NT2/D1 (cell line): ENCODE measurements around the gene TPD52L1.
"Not testable (repeated sequence)": the region's sequence is repeated elsewhere in the genome, so short reads cannot be mapped to it uniquely, and the experiment has no call there.

Experiments used
- DNase-seq: peaks from one replicate; pipeline ENCODE4 v3.0.0-alpha.2; 2011; ENCODE audit warnings: low read depth, low spot score
- H3K27me3 ChIP-seq: 2 replicates; pipeline ENCODE4 v1.6.0; 2011; ENCODE audit warnings: mild to moderate bottlenecking; ENCODE audit not compliant: insufficient read length, insufficient read depth
- H3K36me3 ChIP-seq: 2 replicates; pipeline ENCODE4 v1.6.1; 2011; ENCODE audit warnings: mild to moderate bottlenecking, low read length, mixed read lengths; ENCODE audit not compliant: insufficient read depth, insufficient read length
- H3K4me1 ChIP-seq: 2 replicates; pipeline ENCODE4 v1.5.1; 2011; ENCODE audit not compliant: insufficient read depth, insufficient read length
- H3K4me3 ChIP-seq: 2 replicates; pipeline ENCODE4 v1.5.1; 2011; ENCODE audit warnings: low read depth; ENCODE audit not compliant: insufficient read length
- H3K9ac ChIP-seq: 2 replicates; pipeline ENCODE4 v1.6.0; 2011; ENCODE audit warnings: low read depth; ENCODE audit not compliant: insufficient read length
- H3K9me3 ChIP-seq: 2 replicates; pipeline ENCODE4 v1.5.1; 2011; ENCODE audit warnings: mild to moderate bottlenecking, low read length; ENCODE audit not compliant: insufficient read depth
- SUZ12 ChIP-seq: IDR thresholded peaks from 2 replicates; pipeline ENCODE4 v1.6.1; 2011; ENCODE audit not compliant: insufficient read length, insufficient read depth; ENCODE audit errors: extremely low read depth
- YY1 ChIP-seq: IDR thresholded peaks from 2 replicates; pipeline ENCODE4 v1.6.1; 2011; ENCODE audit not compliant: insufficient read length, insufficient read depth
- ZNF274 ChIP-seq: IDR thresholded peaks from 2 replicates; pipeline ENCODE4 v1.6.1; 2011; ENCODE audit warnings: mild to moderate bottlenecking, low read depth, low read length

Gene TPD52L1

GRCh38 chr6:125155344-125155743, 1.8 kb downstream of the TPD52L1 start:
- H3K36me3 ChIP-seq, result no peaks in the 10 kb centered on the region
- H3K27me3 ChIP-seq, result peaks cover 33% of the 10 kb centered on the region
- no peaks in the 10 kb centered on the region for H3K4me1 ChIP-seq
- TF ChIP-seq SUZ12 (no peak), ZNF274 (no peak), YY1 (no peak)
- H3K9ac ChIP-seq, result no peak overlapping the region
- 0 out of 2 replicates have a peak, but pooled peaks cover 8% of the 10 kb centered on the region for H3K9me3 ChIP-seq
- no peak for DNase-seq
- H3K4me3 ChIP-seq, result no peak overlapping the region

- no peak for DNase-seq
- TF ChIP-seq SUZ12 (no peak), YY1 (no peak), ZNF274 (no peak)
Observed at GRCh38 chr6:125156496-125156895, 2.9 kb downstream of the TPD52L1 start.

DNA sequence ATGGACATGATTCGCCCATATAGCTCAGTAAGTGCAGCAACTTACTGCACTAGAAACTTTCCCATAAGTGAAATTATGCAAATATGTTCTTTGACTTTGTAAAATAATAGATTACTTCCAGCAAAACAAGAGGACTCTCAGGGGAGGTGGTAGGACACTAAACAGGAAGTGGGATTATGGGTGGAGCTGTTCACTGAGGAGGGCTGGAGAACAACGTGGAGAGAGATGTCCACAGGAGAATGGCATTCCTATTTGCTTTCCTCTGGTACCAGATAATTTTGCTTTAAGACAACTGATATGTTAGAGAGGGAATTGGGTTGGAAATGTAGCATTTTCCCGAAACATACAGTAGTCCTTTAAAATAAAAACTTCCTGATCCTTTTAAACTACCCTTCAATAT, 3.7 kb downstream of the TPD52L1 start:
- no peak for TF ChIP-seq YY1
- TF ChIP-seq ZNF274, result no peak
- no peak for TF ChIP-seq SUZ12
- DNase-seq, result no peak
- Histone ChIP-seq H3K4me1 (no peaks in the 10 kb centered on the region), H3K27me3 (peaks cover 33% of the 10 kb centered on the region), H3K4me3 (no peak overlapping the region), H3K36me3 (no peaks in the 10 kb centered on the region), H3K9ac (no peak overlapping the region), H3K9me3 (0 out of 2 replicates have a peak, but pooled peaks cover 8% of the 10 kb centered on the region)

More at GRCh38 chr6:125156496-125156895, 2.9 kb downstream of the TPD52L1 start:
- Histone ChIP-seq H3K9ac (no peak overlapping the region), H3K27me3 (peaks cover 33% of the 10 kb centered on the region), H3K4me1 (no peaks in the 10 kb centered on the region), H3K4me3 (no peak overlapping the region), H3K36me3 (no peaks in the 10 kb centered on the region), H3K9me3 (0 out of 2 replicates have a peak, but pooled peaks cover 8% of the 10 kb centered on the region)

DNA sequence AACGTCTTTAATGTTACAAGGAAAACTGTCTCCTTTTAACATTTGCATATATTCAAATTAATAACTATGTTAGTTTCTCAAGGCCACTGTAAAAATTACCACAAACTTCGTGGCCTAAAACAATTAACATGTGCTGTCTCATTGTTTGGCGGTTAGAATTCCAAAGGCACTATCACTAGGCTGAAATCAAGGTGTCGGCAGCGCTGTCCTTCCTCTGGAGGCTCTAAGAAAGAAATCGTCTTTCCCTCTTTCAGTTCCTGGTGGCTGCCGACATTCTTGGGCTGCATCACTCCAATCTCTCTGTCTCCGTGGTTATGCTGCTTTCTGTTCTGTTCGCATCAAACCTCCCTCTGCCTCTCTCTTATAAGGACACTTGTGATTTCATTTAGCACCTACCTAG, 4.2 kb downstream of the TPD52L1 start:
- no peak overlapping the region for H3K4me3 ChIP-seq
- no peaks in the 10 kb centered on the region for H3K36me3 ChIP-seq
- TF ChIP-seq ZNF274 (no peak), SUZ12 (no peak)
- no peaks in the 10 kb centered on the region for H3K4me1 ChIP-seq
- 0 out of 2 replicates have a peak, but pooled peaks cover 8% of the 10 kb centered on the region for H3K9me3 ChIP-seq
- no peak overlapping the region for H3K9ac ChIP-seq
- peaks cover 32% of the 10 kb centered on the region for H3K27me3 ChIP-seq
- no peak for DNase-seq

- H3K9me3 ChIP-seq, H3K27me3 ChIP-seq, H3K9ac ChIP-seq: not testable (repeated sequence)
Observed at GRCh38 chr6:125163339-125163738, 9.8 kb downstream of the TPD52L1 start.

GRCh38 chr6:125163811-125164210, 10.2 kb downstream of the TPD52L1 start:
- Histone ChIP-seq H3K27me3 (no peaks in the 10 kb centered on the region), H3K9ac (no peak overlapping the region), H3K36me3 (no peaks in the 10 kb centered on the region), H3K4me3 (no peak overlapping the region), H3K9me3 (0 out of 2 replicates have a peak, but pooled peaks cover 8% of the 10 kb centered on the region), H3K4me1 (no peaks in the 10 kb centered on the region)
- DNase-seq, result no peak
- TF ChIP-seq SUZ12 (no peak), ZNF274 (no peak), YY1 (no peak)

More at GRCh38 chr6:125163339-125163738, 9.8 kb downstream of the TPD52L1 start:
- not testable (repeated sequence) for H3K4me3 ChIP-seq, DNase-seq, H3K4me1 ChIP-seq, H3K36me3 ChIP-seq

GRCh38 chr6:125164696-125165095, 11.1 kb downstream of the TPD52L1 start:
- Histone ChIP-seq H3K27me3 (no peaks in the 10 kb centered on the region), H3K9ac (no peak overlapping the region), H3K4me3 (no peak overlapping the region), H3K4me1 (no peaks in the 10 kb centered on the region), H3K9me3 (0 out of 2 replicates have a peak, but pooled peaks cover 3% of the 10 kb centered on the region), H3K36me3 (no peaks in the 10 kb centered on the region)
- no peak for DNase-seq
- no peak for TF ChIP-seq SUZ12
- no peak for TF ChIP-seq ZNF274
- TF ChIP-seq YY1, result no peak

DNA sequence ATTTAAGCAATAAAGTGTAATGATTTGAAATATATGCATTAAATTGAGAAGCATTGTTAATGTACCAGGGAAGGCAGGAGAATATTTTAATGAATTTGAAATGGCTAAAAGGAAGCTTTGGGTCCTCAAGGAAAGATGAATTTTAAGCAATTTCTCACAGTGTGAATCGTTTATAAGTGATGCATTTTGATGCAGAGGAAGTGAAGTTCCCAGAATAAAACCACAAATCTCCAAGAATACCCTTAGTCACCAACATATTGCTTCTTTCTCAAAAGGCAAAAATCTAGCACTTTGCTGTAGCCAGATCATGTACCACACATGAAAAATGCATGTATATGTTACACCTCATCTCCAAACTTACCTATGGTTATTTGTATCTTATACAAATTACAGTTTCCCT, 11.7 kb downstream of the TPD52L1 start:
- Histone ChIP-seq H3K4me3 (no peak overlapping the region), H3K9me3 (no peaks in the 10 kb centered on the region), H3K9ac (no peak overlapping the region), H3K27me3 (no peaks in the 10 kb centered on the region), H3K36me3 (no peaks in the 10 kb centered on the region), H3K4me1 (no peaks in the 10 kb centered on the region)
- DNase-seq, result no peak
- TF ChIP-seq ZNF274 (no peak), SUZ12 (no peak), YY1 (no peak)
